Parathyroid adenoma (tissue), 2 donors: ENCODE data around the gene CAST.
"Not testable (repeated sequence)": the region's sequence is repeated elsewhere in the genome, so short reads cannot be mapped to it uniquely, and the experiment has no call there.

ENCODE experiments used
- H2AFZ ChIP-seq: fragments of 300-600 bp; sonication (generic); one replicate; pipeline ENCODE4 v1.7.0; 2017; ENCODE audit warnings: antibody characterized with exemption, mild to moderate bottlenecking
- H3K27ac ChIP-seq: fragments of 300-600 bp; sonication (generic); one replicate; pipeline ENCODE4 v1.7.0; 2017
- H3K27me3 ChIP-seq: fragments of 300-600 bp; sonication (generic); one replicate; pipeline ENCODE4 v1.7.0; 2017; ENCODE audit warnings: low read length; ENCODE audit not compliant: control insufficient read depth, insufficient read depth
- H3K36me3 ChIP-seq: fragments of 300-600 bp; sonication (generic); one replicate; pipeline ENCODE4 v1.7.0; 2017; ENCODE audit warnings: low read length; ENCODE audit not compliant: control insufficient read depth, insufficient read depth
- H3K4me1 ChIP-seq: fragments of 300-600 bp; sonication (generic); one replicate; pipeline ENCODE4 v1.7.0; 2017; ENCODE audit warnings: control low read depth
- H3K4me2 ChIP-seq: fragments of 300-600 bp; sonication (generic); one replicate; pipeline ENCODE4 v1.7.0; 2017; ENCODE audit warnings: low read length
- H3K4me3 ChIP-seq: fragments of 300-600 bp; sonication (generic); one replicate; pipeline ENCODE4 v1.7.0; 2017; ENCODE audit warnings: low read depth, low read length
- H3K79me2 ChIP-seq: fragments of 300-600 bp; sonication (generic); one replicate; pipeline ENCODE4 v1.7.0; 2017; ENCODE audit warnings: control low read depth
- H3K9ac ChIP-seq: fragments of 300-600 bp; sonication (generic); one replicate; pipeline ENCODE4 v1.7.0; 2017; ENCODE audit warnings: mild to moderate bottlenecking
- H3K9me3 ChIP-seq: fragments of 300-600 bp; sonication (generic); one replicate; pipeline ENCODE4 v1.7.0; 2017; ENCODE audit warnings: low read length; ENCODE audit not compliant: control insufficient read depth
- TF ChIP-seq, protein P1 (sequence below): fragments of 300-600 bp; sonication (generic); IDR thresholded peaks from one replicate; pipeline ENCODE4 v1.7.0; 2017; ENCODE audit warnings: antibody characterized with exemption, mild to moderate bottlenecking
- donor health status: primary hyperparathyroidism.

CAST gene

DNA sequence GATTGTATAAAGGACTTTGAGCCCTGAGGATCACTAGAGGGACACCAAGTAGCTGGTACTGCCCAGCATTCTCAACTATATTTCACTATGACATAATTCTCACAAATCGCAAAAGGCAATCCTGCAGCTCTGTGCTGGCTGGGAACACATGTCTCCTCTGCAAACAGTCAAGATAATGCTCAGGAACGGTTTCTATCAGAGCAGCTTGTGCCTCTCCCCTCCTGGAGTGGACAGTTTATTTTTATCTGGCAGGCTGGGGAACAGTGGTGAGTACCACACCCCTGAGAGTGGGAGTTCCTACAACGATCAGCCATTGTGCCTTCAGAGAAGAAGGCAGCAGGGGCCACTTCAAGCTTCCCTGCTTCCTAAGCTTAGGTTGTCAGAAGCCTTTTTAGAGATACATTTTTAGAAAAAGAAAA lies 79.7 kb downstream of the CAST start:
- no peaks in the 10 kb centered on the region for H3K79me2 ChIP-seq
- no peaks in the 10 kb centered on the region for H3K36me3 ChIP-seq
- H3K9ac ChIP-seq = no peak overlapping the region
- no peak overlapping the region for H3K27ac ChIP-seq
- TF ChIP-seq, protein P1, sequence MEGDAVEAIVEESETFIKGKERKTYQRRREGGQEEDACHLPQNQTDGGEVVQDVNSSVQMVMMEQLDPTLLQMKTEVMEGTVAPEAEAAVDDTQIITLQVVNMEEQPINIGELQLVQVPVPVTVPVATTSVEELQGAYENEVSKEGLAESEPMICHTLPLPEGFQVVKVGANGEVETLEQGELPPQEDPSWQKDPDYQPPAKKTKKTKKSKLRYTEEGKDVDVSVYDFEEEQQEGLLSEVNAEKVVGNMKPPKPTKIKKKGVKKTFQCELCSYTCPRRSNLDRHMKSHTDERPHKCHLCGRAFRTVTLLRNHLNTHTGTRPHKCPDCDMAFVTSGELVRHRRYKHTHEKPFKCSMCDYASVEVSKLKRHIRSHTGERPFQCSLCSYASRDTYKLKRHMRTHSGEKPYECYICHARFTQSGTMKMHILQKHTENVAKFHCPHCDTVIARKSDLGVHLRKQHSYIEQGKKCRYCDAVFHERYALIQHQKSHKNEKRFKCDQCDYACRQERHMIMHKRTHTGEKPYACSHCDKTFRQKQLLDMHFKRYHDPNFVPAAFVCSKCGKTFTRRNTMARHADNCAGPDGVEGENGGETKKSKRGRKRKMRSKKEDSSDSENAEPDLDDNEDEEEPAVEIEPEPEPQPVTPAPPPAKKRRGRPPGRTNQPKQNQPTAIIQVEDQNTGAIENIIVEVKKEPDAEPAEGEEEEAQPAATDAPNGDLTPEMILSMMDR = no peak
- H3K4me1 ChIP-seq = no peaks in the 10 kb centered on the region
- H3K4me3 ChIP-seq = no peak overlapping the region
- H3K4me2 ChIP-seq = no peak overlapping the region
- no peak overlapping the region for H2AFZ ChIP-seq
- H3K9me3 ChIP-seq = no peaks in the 10 kb centered on the region
- no peaks in the 10 kb centered on the region for H3K27me3 ChIP-seq

DNA sequence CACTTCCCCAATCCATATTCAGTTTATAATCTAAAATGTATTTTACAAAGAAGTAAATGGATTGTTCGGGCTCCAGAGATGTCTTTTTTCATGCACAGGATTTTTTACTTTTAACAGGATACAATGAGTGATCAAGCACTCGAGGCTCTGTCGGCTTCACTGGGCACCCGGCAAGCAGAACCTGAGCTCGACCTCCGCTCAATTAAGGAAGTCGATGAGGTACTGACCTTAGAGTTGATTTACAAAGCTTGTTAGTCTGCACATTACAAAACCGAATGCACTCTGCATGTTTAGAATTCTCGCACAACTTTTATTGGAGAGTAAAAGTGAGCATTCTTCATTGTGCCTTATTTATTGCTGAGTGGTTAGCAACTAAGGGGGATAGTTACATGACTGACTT lies 80.4 kb downstream of the CAST start:
- H3K9ac ChIP-seq = no peak overlapping the region
- TF ChIP-seq, protein P1 = no peak
- no peaks in the 10 kb centered on the region for H3K27me3 ChIP-seq
- no peak overlapping the region for H3K4me3 ChIP-seq
- H2AFZ ChIP-seq = no peak overlapping the region
- H3K36me3 ChIP-seq = no peaks in the 10 kb centered on the region
- no peaks in the 10 kb centered on the region for H3K9me3 ChIP-seq
- no peaks in the 10 kb centered on the region for H3K79me2 ChIP-seq
- no peak overlapping the region for H3K27ac ChIP-seq
- no peak overlapping the region for H3K4me2 ChIP-seq
- no peaks in the 10 kb centered on the region for H3K4me1 ChIP-seq

DNA sequence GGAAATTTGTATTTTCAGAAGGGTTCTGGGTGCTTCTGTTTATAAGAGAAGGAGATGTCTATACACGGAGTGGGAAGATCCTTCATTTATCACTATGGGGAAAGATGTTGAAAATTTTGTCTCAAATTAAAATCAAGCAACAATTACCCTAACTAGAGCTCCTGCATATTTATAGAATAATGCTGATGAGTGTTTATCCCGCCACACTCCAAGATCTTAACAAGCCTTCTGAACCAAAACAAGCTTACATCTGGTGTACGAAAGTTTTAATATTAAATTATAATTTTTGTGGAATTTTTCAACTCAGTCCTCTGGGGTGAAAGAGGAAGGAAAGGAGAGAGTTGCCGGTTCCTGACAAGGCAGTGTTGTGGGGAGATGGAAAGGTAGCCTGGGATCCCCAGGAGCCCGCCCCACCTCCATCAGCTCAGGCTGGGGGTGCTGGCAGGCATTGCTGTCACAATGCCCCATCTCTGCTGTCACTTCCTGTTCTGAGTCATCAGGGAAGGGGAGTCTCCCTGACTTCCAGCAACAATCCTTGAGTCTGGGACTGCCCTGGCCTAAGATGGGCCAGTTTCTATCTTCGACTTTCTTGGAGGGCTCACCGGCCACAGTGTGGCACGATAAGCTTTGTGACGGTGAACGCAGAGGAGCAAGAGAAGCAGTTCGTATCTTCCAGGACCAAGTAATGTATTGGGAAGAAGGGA lies 81.0 kb downstream of the CAST start:
- no peaks in the 10 kb centered on the region for H3K4me1 ChIP-seq
- peak overlapping the region; percentile 20 for H3K27ac ChIP-seq
- H3K9me3 ChIP-seq = no peaks in the 10 kb centered on the region
- no peaks in the 10 kb centered on the region for H3K36me3 ChIP-seq
- H3K27me3 ChIP-seq = no peaks in the 10 kb centered on the region
- TF ChIP-seq, protein P1 = no peak
- no peak overlapping the region for H2AFZ ChIP-seq
- no peak overlapping the region for H3K4me3 ChIP-seq
- no peak overlapping the region for H3K9ac ChIP-seq
- no peaks in the 10 kb centered on the region for H3K79me2 ChIP-seq
- no peak overlapping the region for H3K4me2 ChIP-seq

DNA sequence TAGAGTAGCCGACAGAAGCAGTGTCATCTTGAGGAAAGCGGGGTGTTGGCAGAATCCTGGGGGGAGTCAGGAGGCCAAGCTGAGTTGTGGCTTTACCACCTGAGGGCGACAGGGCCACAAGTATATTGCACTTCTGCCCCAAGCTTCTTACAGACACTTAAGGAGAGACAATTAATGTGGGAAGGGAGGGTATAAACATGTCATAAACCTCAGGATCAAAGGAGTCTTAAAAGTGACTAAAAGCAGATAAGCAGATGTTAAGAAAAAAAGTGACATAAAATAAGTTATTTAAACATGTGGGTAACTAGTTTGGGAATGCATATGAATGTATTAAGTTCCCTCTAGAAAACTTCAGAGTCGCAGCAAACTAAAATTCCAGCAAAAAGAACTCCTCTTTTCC lies 81.6 kb downstream of the CAST start:
- no peaks in the 10 kb centered on the region for H3K36me3 ChIP-seq
- H3K27ac ChIP-seq = peak overlapping the region; percentile 20
- TF ChIP-seq, protein P1 = no peak
- no peak overlapping the region for H3K4me2 ChIP-seq
- H3K9me3 ChIP-seq = no peaks in the 10 kb centered on the region
- no peak overlapping the region for H3K4me3 ChIP-seq
- no peaks in the 10 kb centered on the region for H3K27me3 ChIP-seq
- no peak overlapping the region for H3K9ac ChIP-seq
- H3K79me2 ChIP-seq = no peaks in the 10 kb centered on the region
- no peak overlapping the region for H2AFZ ChIP-seq
- no peaks in the 10 kb centered on the region for H3K4me1 ChIP-seq

DNA sequence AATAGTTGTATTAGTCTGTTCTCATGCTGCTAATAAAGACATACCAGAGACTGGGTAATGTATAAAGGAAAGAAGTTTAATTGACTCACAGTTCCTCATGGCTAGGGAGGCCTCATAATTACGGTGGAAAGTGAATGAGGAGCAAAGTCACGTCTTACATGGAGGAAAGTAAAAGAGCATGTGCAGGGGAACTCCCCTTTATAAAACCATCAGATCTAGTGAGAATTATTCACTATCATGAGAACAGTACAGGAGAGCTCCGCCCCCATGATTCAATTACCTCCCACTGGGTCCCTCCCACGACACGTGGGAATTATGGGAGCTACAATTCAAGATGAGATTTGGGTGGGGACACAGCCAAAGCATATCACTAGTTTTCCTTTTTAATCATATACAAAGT lies 82.0 kb downstream of the CAST start:
- H3K27ac ChIP-seq, H3K79me2 ChIP-seq, H3K4me2 ChIP-seq, H3K9ac ChIP-seq, H3K36me3 ChIP-seq, H2AFZ ChIP-seq, H3K4me3 ChIP-seq, H3K4me1 ChIP-seq, H3K27me3 ChIP-seq, H3K9me3 ChIP-seq: not testable (repeated sequence)
